ENCODE measurements around the gene PPIG.

- TF ChIP-seq PBX3 (CRISPR knock-in tag; IDR thresholded peaks at IDR 0.05), result no peak
- no peak for TF ChIP-seq ZNF639 (tag by site-specific recombination; IDR thresholded peaks at IDR 0.05)
- no peak for TF ChIP-seq PRDM2 (tag by site-specific recombination; IDR thresholded peaks at IDR 0.05; ENCODE audit: borderline replicate concordance)
- TF ChIP-seq WT1 (tag by site-specific recombination; IDR thresholded peaks at IDR 0.05), result no peak
Observed at GRCh38 chr2:169670215-169670651, 86.1 kb downstream of the PPIG start.

Measured in HEK293 (cell line).